ENCODE results near the gene RSKR.

- TF ChIP-seq, protein P1, sequence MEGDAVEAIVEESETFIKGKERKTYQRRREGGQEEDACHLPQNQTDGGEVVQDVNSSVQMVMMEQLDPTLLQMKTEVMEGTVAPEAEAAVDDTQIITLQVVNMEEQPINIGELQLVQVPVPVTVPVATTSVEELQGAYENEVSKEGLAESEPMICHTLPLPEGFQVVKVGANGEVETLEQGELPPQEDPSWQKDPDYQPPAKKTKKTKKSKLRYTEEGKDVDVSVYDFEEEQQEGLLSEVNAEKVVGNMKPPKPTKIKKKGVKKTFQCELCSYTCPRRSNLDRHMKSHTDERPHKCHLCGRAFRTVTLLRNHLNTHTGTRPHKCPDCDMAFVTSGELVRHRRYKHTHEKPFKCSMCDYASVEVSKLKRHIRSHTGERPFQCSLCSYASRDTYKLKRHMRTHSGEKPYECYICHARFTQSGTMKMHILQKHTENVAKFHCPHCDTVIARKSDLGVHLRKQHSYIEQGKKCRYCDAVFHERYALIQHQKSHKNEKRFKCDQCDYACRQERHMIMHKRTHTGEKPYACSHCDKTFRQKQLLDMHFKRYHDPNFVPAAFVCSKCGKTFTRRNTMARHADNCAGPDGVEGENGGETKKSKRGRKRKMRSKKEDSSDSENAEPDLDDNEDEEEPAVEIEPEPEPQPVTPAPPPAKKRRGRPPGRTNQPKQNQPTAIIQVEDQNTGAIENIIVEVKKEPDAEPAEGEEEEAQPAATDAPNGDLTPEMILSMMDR (IDR thresholded peaks at IDR 0.05): no peak
- TF ChIP-seq POLR2AphosphoS5 (IDR thresholded peaks at IDR 0.05) (no peak), POLR2A (IDR thresholded peaks at IDR 0.05) (no peak), EP300 (IDR thresholded peaks at IDR 0.05) (no peak)
Measured at GRCh38 chr17:28570716-28571360, 43.1 kb downstream of the RSKR start.
